Right ventricle myocardium superior (tissue), 1 donor: ENCODE measurements around the gene ALDH9A1. TPM values are rescaled to one million over a fixed set of nuclear protein-coding genes. Genes with fewer than 3 reads are reported as not detected.
A peak's percentile ranks its signal among the peaks of the same experiment; 100 is the strongest.
"Not testable (repeated sequence)": the region's sequence is repeated elsewhere in the genome, so short reads cannot be mapped to it uniquely, and the experiment has no call there.

Source experiments
- ATAC-seq: fragments of 200-7000 bp; cut with Tn5 transposase; one replicate; pipeline ENCODE4 v1.9.1; 2020; ENCODE audit warnings: mild to moderate bottlenecking; ENCODE audit not compliant: poor library complexity
- DNase-seq: peaks from one replicate; pipeline ENCODE4 v3.0.0-alpha.2; 2020
- intact Hi-C: fragments of 100-400 bp; cut with DNase I; formaldehyde crosslinking; loops from one replicate; pipeline ENCODE4 v1.11.2; 2022
- total RNA-seq: library from RNA; stranded (reverse); fragmentation: NEBNext Ultra II Directional; extraction: Animal tissue kit (Norgen Biotek cat#: 25700); gene quantifications from one replicate; pipeline ENCODE4 v1.2.1, GENCODE V29; 2021
- donor health status: DM: no; HTN: yes; CAD: no; lungs with severe emphysema.

The ALDH9A1 gene
- total RNA-seq, 1 donor from 2014 or later: 54.7 TPM

DNA sequence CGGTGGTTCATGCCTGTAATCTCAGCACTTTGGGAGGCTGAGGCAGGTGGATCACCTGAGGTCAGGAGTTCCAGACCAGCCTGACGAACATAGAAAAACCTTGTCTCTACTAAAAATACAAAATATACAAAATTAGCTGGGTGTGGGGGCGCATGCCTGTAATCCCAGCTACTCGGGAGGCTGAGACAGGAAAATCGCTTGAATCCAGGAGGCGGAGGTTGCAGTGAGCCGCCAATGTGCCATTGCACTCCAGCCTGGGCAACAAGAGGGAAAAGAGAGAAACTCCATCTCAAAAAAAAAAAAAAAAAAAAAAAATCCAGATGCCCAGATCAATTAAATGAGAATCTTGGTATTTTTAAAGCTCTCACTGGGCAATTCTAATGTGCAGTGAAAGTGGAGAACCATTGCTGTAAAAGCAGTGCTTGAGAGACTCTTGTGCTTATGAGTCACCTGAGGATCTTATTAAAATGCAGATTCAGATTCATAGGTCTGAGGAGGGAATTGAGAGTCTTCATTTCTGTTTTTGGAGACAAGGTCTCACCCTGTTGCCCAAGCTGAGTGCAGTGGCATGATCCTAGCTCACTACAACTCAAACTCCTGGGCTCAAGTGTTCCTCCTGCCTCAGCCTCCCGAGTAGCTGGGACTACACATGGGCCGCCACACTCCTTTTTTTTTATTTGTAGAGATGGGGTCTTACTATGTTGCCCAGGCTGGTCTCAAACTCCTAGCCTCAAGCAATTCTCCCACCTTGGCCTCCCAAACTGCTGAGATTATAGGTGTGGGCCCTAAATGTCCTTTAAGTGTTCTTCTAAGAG, 39.4 kb downstream of the ALDH9A1 start:
- ATAC-seq, intact Hi-C loops, DNase-seq: not testable (repeated sequence)

DNA sequence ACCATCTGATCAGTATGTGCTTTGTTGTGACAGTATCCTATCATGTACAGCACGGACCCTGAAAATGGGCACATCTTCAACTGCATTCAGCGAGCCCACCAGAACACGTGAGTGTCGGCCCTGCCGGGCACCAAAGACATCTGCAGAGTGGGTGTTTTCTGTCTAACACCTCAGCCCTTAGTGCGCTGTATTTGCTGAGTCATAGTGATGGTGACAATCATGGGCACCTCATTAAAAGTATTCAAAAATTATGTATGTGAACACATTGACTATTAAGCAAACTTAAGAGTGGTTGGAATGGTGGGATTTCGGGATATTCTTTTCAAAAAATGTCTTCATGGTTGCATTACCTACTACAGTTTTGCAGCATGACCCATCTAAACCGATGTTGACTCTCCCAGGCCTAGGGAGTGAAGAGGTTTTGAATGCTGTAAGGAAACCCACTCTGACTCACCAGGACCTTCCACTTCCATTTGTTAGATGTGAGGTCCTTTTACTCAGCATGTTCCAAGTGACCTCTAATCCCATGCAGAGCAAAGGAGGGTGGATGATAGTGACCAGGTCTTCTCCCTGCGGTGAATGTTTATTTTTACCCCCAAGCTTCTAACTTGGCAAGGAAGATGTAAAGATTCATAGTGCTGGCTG, 47.3 kb downstream of the ALDH9A1 start:
- ATAC-seq: no peak
- intact Hi-C loops: no loop called here
- no peak for DNase-seq

DNA sequence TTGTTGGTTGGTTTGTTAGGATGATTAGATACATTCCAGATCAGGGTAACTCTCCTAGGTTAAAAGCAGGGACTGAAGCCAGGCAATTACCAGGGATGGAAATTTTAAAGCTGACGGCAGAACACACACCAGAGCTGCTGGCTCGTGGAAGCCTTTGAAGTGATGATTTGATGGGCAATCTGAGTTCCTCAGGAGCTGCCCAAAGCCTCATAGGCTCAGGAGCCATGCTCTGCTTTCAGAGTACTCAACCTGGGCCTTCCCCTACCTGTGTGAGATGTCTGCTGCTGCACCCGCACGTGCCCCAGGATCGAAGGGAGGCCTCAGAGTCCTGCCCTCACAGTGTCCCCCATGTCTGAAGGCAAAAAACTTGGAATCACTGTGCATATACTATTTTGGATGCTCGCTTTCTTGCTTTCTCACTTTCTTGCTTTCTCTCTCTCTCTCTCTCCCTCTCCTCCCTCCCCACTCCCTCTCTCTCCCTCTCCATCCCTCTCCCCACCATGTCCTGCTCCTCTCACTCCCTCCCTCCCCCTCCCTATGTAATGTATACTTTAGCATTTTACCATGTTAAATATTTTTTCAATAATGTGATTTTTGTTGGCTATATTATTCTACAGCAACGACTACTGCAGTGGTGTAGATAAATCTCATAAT, 49.3 kb downstream of the ALDH9A1 start:
- intact Hi-C loops: no loop called here
- peak; percentile 17 for ATAC-seq
- no peak for DNase-seq

DNA sequence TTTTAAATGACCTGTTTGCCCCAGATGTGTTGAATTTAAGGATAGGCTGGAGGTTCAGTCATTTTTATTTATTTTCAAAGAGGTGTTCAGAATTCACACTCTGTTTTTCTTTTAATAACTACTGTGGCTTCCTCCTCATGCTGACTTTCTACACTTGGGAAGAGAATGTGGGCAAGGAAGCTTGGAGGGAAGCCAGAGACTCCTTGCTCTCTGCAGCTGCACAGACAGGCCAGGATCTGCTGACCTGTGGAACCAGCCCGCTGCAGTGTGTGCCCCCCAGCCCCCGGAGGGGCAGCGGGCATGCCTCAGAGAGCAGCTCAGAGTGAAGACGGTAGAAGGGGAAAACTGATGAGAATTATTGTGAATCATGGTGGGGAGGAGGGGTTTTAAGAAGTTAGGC, 50.4 kb downstream of the ALDH9A1 start:
- peak; percentile 57 for ATAC-seq
- DNase-seq: no peak
- intact Hi-C loops: no loop called here

DNA sequence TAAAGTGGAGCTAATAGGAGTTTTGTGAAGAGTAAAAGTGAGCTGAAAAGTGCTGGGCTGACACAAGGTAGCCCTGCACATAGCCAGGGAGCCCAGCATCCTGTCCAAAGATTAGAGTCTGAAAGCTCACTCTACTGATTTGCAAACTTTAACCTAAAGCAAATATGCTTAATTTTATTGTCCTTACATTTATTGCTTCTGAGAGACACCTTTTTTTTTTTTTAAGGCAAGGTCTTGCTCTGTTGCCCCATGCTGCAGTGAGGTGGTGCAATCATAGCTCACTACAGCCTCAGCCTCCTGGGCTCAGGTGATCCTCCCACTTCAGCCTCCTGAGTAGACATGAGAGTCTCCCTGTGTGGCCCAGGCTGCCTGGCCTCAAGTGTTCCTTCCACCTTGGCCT, 50.8 kb downstream of the ALDH9A1 start:
- ATAC-seq: no peak
- no peak for DNase-seq
- intact Hi-C loops: no loop called here

DNA sequence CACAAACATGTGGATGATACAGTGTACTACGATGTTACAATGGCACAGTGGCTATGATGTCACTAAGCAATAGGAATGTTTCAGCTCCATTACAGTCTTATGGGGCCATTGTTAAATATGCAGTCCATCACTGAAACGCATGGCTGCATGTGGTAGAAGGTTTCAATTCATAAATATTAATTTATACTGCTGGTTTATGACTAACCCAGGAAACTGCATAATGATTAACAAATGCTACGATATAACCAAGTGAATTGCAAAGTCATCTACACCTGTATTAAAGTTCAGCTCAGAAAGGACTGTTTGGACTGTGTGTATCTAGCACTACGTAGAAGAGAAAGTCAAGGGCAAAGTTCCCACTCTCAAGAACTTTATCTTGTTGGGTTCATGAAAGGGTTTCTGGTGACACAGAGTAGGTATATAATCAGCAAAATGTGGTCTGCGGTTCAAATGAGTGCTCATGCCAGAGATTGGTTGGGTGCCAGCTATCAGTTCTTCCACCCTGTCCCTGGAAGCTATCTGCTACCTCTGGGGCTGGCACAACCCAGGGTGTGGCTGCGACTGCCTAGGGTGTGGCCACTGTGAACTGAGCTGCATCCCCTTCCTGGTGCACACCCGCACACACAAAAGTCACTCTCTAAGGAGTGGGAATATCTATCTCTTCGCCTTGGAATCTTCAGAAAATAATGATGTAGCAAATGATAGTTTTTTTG, 52.6 kb downstream of the ALDH9A1 start:
- DNase-seq (peak; percentile 52), ATAC-seq (peak; percentile 61)
- intact Hi-C loops: no loop called here

DNA sequence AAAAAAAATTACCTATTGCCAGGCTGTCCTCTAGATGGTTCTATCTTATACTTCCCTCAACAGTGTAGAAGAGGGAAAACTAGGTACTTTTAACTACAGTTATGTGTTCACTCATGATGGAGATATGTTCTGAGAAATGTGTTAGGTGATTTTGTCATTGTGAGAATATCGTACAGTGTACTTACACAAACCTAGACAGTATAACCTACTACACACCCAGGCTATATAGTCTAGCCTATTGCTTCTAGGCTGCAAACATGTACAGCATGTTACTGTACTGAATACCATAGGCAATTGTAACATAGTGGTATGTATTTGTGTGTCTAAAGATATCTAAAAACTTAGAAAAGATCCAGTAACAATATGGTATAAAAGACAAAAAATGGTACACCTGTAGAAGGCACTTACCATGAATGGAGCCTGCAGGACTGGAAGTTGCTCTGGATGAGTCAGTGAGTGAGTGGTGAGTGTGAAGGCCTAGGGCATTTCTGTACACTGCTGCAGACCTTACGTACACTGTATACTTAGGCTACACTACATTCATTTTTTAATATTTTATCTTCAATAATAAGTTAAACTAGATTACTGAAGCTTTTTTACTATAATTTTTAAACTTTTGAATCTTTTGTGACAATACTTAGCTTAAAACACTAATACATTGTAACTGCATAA, 54.2 kb downstream of the ALDH9A1 start:
- no peak for ATAC-seq
- DNase-seq: no peak
- intact Hi-C loops: no loop called here

DNA sequence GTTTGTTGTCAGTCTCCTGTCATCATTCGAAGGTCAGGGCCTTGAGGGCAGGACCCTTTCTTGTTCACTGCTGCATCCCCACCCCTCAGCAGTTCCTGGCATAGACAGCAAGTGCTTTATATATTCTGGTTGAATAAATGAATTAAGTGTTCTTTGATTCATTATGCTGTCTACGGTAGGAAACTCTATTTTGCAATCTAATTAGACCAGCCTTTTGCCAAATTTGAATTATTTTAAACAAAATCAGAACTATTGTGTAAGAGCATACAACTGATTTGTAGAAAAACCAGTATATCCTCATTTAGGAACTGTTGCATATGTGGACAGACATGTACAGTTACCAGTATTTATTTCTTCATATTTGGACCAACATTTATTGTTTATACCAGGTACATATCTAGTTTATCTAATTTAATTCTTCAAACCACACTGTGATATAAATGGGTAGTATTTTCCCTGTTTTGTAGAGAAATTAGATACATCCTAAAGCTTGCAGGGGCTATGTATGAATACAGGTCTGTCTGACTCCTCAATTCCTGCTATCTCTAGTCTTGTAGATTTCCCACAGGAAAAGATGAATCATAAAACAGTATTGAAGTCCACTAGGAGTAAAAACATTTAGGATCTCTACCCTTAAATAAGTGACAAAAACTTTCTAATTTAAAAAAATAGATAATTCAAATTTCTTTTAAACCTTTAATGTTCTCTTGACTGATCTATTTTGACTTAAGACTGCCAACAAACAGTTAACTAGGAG, 57.0 kb downstream of the ALDH9A1 start:
- intact Hi-C loops: no loop called here
- no peak for DNase-seq
- ATAC-seq: no peak

DNA sequence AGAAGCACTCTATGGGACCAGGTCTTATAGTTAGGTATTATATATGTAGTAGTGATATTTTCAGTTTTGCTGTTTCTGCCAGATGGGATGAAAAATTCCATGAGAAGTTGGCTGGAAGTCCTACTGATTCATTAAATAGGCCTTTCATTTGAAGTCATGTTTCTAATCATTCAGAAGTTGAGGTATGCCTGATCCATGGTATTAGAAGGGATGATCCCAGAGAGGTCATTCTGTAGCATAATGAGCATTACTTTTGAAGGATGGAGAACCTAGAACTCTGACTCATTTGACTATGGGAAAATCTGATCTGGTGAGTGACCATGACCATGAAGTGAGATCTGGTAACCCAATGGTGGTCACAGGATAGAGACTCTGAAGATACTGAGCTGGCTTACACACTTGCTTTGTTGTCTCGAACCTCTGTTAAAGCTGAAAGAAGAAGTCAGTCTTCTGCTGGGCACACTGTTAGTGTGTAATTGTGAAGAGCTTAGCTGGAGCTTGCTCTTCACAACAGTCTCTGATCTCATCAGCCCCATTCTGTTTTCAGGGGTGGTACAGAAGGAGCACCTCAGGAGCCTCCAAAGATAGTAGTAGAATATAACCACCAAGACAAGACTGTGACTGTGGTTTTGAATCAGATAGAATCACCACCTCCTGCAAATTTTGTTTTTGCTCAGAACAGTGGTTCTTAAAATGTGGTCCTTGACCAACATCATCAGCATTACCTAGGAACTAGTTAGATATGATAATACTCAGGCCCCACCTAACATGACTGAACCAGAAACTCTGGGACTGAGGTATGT, 58.3 kb downstream of the ALDH9A1 start:
- ATAC-seq (no peak), DNase-seq (no peak)
- intact Hi-C loops: no loop called here

DNA sequence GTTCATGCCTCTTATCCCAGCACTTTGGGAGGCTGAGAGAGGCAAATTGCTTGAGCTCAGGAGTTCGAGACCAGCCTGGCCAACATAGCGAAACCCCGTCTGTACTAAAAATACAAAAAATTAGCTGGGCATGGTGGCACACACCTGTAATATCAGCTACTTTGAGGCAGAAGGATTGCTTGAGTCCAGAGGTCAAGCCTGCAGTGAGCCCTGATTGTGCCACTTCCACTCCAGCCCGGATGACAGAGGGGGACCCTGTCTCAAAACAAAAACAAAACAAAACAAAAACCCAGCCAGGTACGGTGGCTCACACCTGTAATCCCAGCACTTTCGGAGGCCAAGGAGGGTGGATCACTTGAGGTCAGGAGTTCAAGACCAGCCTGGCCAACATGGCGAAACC, 60.2 kb downstream of the ALDH9A1 start:
- intact Hi-C loops, DNase-seq, ATAC-seq: not testable (repeated sequence)

DNA sequence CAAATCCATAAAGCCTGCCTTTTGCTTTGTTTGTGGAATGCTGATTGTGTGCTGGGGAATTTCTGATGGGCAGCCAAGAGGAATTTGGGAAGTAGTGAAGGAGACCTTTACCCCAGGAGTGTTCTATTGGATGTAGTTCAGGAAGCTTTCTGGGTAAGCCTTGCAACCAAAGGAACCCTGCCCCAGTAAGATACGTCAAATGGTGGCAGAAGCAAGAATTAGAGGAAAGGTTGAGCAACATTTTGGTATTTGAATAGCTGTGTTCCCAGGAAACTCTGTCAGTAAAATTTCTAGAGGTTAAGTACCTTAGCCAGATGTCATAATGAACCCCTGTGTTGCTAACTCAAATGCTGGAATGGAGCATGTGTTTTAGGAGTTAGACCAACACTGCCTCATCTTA, 60.9 kb downstream of the ALDH9A1 start:
- ATAC-seq (peak; percentile 58), DNase-seq (no peak)
- intact Hi-C loops: no loop called here

DNA sequence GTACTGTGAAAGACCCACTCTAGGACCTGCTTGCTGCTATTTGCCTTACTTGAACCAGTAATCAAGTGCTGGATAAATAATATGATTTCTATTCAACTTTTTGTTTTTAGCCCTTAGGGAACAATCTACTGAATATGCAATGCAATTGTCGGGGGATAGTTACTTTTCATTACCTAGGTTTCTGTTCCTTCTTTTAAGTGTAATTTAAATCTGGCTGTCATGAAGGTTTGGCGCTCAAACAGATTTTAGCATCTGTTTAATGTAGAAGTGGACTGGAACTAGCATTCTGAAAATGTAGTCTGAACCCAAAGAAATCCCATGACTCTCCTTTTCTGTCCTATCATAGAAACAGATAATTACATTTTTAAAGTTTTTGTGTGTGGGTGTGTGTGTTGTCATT, 62.5 kb downstream of the ALDH9A1 start:
- ATAC-seq (no peak), DNase-seq (no peak)
- intact Hi-C loops: no loop called here

DNA sequence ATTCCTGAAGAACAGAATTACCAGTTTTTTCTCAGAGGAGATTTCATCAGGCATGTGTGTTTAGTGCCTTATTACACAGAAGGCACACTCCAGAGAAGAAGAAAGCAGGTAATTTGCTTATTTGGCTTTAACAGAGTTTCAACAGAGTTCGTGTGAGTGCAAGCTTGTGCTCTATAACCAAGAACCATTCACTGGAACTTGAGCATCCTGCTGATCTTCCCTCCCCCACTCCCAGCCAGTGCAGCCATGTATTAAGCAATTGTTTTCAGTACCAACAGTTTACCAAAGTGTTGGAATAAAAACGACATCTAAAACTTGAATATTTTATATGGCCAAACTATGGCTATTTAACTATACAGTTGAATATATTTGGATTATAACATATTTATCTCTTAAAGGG, 63.0 kb downstream of the ALDH9A1 start:
- intact Hi-C loops: no loop called here
- ATAC-seq (no peak), DNase-seq (no peak)

DNA sequence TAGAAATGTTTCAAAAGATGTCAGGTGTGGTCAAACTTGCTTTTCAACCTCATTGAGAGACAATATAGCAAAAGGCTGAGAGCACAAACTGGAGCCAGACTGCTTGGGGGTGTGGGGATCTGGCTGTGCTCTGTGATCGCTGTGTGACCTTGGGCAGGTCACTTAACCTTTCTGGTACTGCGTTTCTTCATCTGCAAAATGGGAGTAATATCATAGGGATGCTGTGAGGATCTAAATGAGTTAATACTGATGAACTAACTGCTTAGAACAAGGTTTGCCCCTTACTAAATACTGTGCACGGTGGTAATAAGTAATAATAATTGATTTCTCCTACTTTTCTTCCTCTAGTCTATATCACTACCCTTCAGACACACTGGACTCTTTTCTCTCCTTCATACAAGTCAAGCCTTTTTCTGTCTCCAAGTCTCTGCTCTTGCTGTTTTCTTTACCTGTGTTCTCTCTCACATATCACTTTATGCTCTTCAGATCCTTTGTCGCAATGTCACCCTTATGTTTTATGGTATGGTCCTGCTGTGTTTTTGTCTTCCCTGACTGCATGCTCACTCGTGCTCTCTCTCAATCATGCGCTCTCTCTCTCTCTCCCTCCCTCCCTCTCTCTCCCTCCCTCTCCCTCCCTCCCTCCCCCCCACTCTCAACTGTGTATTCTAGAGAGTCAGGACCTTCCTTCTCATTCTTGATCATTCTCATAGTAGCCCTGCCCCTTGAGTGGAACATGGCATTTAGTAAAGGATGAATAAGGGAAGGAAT, 64.0 kb downstream of the ALDH9A1 start:
- intact Hi-C loops: no loop called here
- DNase-seq (no peak), ATAC-seq (no peak)

DNA sequence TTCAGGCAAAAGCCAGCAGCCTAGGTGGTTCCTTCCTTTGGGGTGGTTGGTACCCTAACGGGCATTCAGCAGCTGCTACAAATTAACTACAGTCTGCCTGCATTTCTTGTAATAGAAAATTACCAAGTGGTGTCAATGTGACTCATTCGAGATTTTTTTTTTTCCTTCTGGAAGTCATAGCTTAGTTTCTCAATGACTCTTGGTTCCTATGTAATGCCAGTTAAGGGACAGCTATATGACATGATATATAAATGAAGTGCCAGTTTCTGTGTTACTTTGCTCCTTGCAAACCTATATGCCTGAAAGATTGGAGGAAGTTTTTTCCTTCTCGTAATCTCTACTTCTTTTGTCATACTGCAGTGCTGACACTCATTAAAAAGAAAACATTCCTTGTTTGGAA, 64.7 kb downstream of the ALDH9A1 start:
- DNase-seq (no peak), ATAC-seq (no peak)
- intact Hi-C loops: no loop called here

DNA sequence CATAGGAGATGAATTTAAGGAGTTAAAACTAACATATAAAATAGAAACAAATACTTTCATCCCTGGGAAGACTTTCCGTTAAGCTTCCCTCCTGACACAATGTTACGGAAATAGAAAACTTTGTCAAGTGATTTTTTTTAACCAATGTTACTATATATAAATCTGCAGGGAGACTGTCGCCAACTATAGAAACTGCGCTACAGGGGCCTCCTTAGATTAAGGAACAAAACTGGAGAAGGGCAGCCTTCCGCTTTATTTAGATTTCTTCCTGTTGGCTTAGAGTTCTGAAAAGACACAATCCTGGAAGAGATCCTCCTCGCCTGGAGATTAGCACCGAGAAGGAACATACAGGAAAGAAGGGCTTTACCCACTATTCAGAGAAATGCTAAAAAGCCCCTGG, 65.9 kb downstream of the ALDH9A1 start:
- intact Hi-C loops: no loop called here
- DNase-seq (no peak), ATAC-seq (peak; percentile 34)

DNA sequence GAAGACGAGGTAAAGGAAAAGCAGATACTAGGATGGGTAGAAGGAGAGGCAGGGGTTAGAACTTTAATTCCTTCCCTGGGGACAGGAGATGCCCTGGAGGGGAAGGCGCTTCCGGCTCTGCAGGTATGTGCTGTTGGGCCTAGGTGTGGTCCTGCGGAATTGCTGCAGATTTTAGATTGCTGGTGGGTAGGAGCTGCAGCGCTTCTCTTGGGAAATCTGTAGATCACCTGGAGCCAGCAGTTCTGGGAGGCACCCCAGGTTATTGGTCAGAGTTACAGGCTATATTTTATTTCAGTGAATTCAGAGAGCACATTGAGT, 66.3 kb downstream of the ALDH9A1 start:
- no peak for ATAC-seq
- intact Hi-C loops: no loop called here
- DNase-seq: no peak
